ENCODE results near the gene USP31.

Gene USP31

GRCh38 chr16:23031508-23032098 is 117.6 kb downstream of the USP31 start:
- no peaks in the 10 kb centered on the region; the same call in 1 of the 2 replicates for H3K9me3 ChIP-seq (ENCODE audit: control insufficient read depth, insufficient read depth, low read length)
- peaks cover 3% of the 10 kb centered on the region; the same call in 1 of the 2 replicates for H3K4me1 ChIP-seq (ENCODE audit: insufficient read depth, low read length)
- peak overlapping the region; percentile 8; the same call in 1 of the 2 replicates for H3K9ac ChIP-seq (ENCODE audit: low read depth, low read length)
- no peaks in the 10 kb centered on the region for H3K36me3 ChIP-seq (ENCODE audit: insufficient read depth, low read length)

GRCh38 chr16:23029733-23030420 is 119.4 kb downstream of the USP31 start:
- Histone ChIP-seq H3K4me1 (ENCODE audit: insufficient read depth, low read length) (peaks cover 3% of the 10 kb centered on the region; the same call in 1 of the 2 replicates), H3K9me3 (ENCODE audit: control insufficient read depth, insufficient read depth, low read length) (no peaks in the 10 kb centered on the region; the same call in 1 of the 2 replicates), H3K36me3 (ENCODE audit: insufficient read depth, low read length) (no peaks in the 10 kb centered on the region), H3K9ac (ENCODE audit: low read depth, low read length) (no peak overlapping the region)

- Histone ChIP-seq H3K9ac (ENCODE audit: low read depth, low read length) (no peak overlapping the region), H3K4me1 (ENCODE audit: insufficient read depth, low read length) (peaks cover 3% of the 10 kb centered on the region; the same call in 1 of the 2 replicates), H3K36me3 (ENCODE audit: insufficient read depth, low read length) (no peaks in the 10 kb centered on the region), H3K9me3 (ENCODE audit: control insufficient read depth, insufficient read depth, low read length) (no peaks in the 10 kb centered on the region)
Measured at GRCh38 chr16:23027386-23027785, 121.9 kb downstream of the USP31 start.

- Histone ChIP-seq H3K36me3 (ENCODE audit: insufficient read depth, low read length) (no peaks in the 10 kb centered on the region), H3K9ac (ENCODE audit: low read depth, low read length) (no peak overlapping the region), H3K9me3 (ENCODE audit: control insufficient read depth, insufficient read depth, low read length) (no peaks in the 10 kb centered on the region), H3K4me1 (ENCODE audit: insufficient read depth, low read length) (peaks cover 3% of the 10 kb centered on the region; the same call in 1 of the 2 replicates)
Measured at GRCh38 chr16:23026784-23027362, 122.4 kb downstream of the USP31 start.

GRCh38 chr16:23025692-23026307 is 123.5 kb downstream of the USP31 start:
- Histone ChIP-seq H3K9ac (ENCODE audit: low read depth, low read length) (no peak overlapping the region), H3K9me3 (ENCODE audit: control insufficient read depth, insufficient read depth, low read length) (no peaks in the 10 kb centered on the region), H3K4me1 (ENCODE audit: insufficient read depth, low read length) (no peaks in the 10 kb centered on the region), H3K36me3 (ENCODE audit: insufficient read depth, low read length) (no peaks in the 10 kb centered on the region)

GRCh38 chr16:23024044-23024443 is 125.2 kb downstream of the USP31 start:
- Histone ChIP-seq H3K36me3 (ENCODE audit: insufficient read depth, low read length) (no peaks in the 10 kb centered on the region), H3K9me3 (ENCODE audit: control insufficient read depth, insufficient read depth, low read length) (no peaks in the 10 kb centered on the region), H3K4me1 (ENCODE audit: insufficient read depth, low read length) (no peaks in the 10 kb centered on the region), H3K9ac (ENCODE audit: low read depth, low read length) (no peak overlapping the region)

- H3K9ac ChIP-seq (ENCODE audit: low read depth, low read length), result no peak overlapping the region
- H3K9me3 ChIP-seq (ENCODE audit: control insufficient read depth, insufficient read depth, low read length), result no peaks in the 10 kb centered on the region
- H3K4me1 ChIP-seq (ENCODE audit: insufficient read depth, low read length), result no peaks in the 10 kb centered on the region
- no peaks in the 10 kb centered on the region for H3K36me3 ChIP-seq (ENCODE audit: insufficient read depth, low read length)
Measured at GRCh38 chr16:23020084-23020483, 129.2 kb downstream of the USP31 start.

GRCh38 chr16:23016368-23016767 is 132.9 kb downstream of the USP31 start:
- Histone ChIP-seq H3K4me1 (ENCODE audit: insufficient read depth, low read length) (no peaks in the 10 kb centered on the region), H3K9ac (ENCODE audit: low read depth, low read length) (no peak overlapping the region), H3K9me3 (ENCODE audit: control insufficient read depth, insufficient read depth, low read length) (no peaks in the 10 kb centered on the region), H3K36me3 (ENCODE audit: insufficient read depth, low read length) (no peaks in the 10 kb centered on the region)

- Histone ChIP-seq H3K4me1 (ENCODE audit: insufficient read depth, low read length) (no peaks in the 10 kb centered on the region), H3K36me3 (ENCODE audit: insufficient read depth, low read length) (no peaks in the 10 kb centered on the region), H3K9ac (ENCODE audit: low read depth, low read length) (no peak overlapping the region), H3K9me3 (ENCODE audit: control insufficient read depth, insufficient read depth, low read length) (no peaks in the 10 kb centered on the region)
Measured at GRCh38 chr16:23015580-23015979, 133.7 kb downstream of the USP31 start.

GRCh38 chr16:23014592-23014991 is 134.7 kb downstream of the USP31 start:
- H3K36me3 ChIP-seq (ENCODE audit: insufficient read depth, low read length), result no peaks in the 10 kb centered on the region
- no peaks in the 10 kb centered on the region for H3K9me3 ChIP-seq (ENCODE audit: control insufficient read depth, insufficient read depth, low read length)
- no peak overlapping the region for H3K9ac ChIP-seq (ENCODE audit: low read depth, low read length)
- no peaks in the 10 kb centered on the region for H3K4me1 ChIP-seq (ENCODE audit: insufficient read depth, low read length)
